Right lobe of liver (tissue), 4 donors: ENCODE measurements around the gene ZIK1.

Source experiments
- CTCF ChIP-seq, 4 donors: fragments of 200-600 bp in 3 of 4; fragments of 450-650 bp in 1 of 4; IDR thresholded peaks; one replicate each; pipeline versions ENCODE4 v1.5.1 to v1.8.0; 2016 to 2022; ENCODE audit warnings: antibody characterized with exemption in 4 of 4, mild to moderate bottlenecking in 2 of 4
- POLR2A ChIP-seq: fragments of 450-650 bp; IDR thresholded peaks from one replicate; pipeline ENCODE4 v1.6.1; 2017; ENCODE audit warnings: antibody characterized with exemption, mild to moderate bottlenecking
- donor health status: DM: no; HTN: no; CAD: no.
- donor health status: DM: no; HTN: no; CAD: no.
- donor health status: DM: no; HTN: yes; CAD: no.

- TF ChIP-seq CTCF (IDR thresholded peaks at IDR 0.05): no peak
- TF ChIP-seq POLR2A: no peak
Observed at GRCh38 chr19:57583521-57584416, at the start of gene ZIK1.
